T-helper 22 cell (primary cell): ENCODE results near the gene SLC6A13.

ENCODE experiments used
- DNase-seq: peaks from one replicate; pipeline ENCODE4 v3.0.0-alpha.2; 2020; ENCODE audit warnings: low read depth

Gene SLC6A13

GRCh38 chr12:214003-214741, 48.5 kb downstream of the SLC6A13 start, which contains the start of gene SLC6A12:
Gene SLC6A12 (minus strand): TSS chr12:214157. CDS start chr12:209986, 4,171 bp downstream.
- no peak for DNase-seq

GRCh38 chr12:213527-213932, 49.1 kb downstream of the SLC6A13 start:
- DNase-seq = no peak

DNA sequence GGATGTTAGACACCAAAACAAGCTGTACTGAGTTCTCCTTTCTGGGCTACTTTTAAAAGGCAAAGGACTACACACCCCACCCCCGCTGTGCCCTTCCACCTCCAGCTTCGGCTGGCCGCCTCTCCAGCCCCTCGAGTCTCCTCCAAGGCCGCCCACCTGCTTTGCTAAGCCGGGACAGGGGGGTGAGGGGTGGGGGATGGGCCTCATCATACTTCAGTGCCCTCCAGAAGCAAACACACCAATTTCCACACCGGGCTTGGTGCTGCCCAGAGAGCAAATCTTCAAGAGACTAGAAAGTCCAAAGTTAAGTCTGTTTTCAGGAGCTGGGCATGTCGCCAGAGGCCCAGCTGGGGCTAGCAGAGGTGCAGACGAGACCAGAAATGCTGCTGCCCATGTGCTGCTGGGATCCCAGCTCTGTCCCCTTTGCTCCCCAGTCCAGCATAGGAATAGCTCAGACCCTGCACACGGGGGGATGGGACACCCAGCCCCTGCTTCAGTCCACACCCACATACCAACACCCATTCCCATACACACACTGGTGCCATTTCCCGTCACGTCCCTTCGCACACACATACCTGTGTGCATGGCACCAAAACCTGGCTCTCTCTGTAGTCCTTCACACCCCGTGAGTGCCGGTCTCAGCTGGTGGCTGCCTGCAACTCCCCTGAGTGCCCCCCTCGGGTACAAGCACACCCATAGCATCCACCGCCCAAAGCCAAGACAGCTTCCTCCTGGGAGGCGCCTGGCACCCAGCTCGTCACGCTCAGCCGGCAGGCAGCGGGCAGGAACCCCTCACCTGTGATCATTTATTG, 49.7 kb downstream of the SLC6A13 start:
- DNase-seq = no peak

GRCh38 chr12:212415-212714, 50.3 kb downstream of the SLC6A13 start:
- no peak for DNase-seq

DNA sequence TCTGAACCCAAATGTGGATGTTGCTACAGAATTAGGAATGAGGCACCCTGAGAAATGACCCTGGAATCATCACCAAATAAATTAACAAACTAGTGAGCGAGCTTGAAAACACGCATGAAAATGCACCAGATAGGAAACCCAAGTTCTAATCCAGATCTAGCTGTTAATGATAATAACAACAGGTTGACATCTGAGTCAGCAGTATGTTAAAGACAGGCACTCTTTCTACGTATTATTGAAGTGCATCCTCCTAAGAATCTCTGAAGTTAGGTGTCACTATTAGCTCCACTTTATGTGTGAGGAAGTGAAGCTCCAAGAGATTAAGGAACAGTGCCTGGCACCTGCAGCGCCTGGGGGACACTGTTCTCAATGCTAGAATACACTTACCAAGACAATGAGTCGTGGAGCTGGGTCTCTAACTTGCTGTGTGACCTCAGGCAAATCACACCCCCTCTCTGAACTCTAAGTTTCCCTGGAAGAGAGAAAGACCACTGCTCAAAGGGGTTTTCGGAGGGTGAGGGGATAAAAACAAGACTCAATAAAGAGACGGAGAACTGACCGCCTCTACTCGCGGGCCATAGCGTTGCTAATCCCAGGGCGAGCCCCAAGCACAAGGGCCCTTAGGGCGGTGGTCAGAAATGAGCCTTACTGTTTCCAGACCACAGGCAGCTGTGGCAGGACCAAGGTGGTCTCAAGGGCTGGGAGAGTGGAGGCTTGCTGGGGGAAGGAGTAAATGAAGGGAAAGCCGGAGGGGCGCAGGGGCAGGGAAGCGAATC, 50.8 kb downstream of the SLC6A13 start:
- no peak for DNase-seq

DNA sequence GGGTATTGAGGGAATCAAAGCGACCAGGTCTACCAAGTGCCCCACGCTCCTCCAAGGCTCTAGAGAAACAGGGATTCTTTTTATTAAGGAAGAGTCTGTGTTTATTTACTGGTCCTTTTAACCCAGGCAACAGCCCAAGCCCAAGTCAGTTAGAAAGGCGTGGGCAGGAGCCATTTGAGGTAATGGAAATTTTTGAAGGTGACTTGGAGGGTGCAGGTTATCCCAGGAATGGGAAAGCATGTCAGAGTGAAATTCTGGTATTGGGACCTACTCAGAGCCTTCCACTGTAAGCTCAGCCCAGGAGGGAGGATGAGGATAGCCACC, 51.5 kb downstream of the SLC6A13 start:
- no peak for DNase-seq

DNA sequence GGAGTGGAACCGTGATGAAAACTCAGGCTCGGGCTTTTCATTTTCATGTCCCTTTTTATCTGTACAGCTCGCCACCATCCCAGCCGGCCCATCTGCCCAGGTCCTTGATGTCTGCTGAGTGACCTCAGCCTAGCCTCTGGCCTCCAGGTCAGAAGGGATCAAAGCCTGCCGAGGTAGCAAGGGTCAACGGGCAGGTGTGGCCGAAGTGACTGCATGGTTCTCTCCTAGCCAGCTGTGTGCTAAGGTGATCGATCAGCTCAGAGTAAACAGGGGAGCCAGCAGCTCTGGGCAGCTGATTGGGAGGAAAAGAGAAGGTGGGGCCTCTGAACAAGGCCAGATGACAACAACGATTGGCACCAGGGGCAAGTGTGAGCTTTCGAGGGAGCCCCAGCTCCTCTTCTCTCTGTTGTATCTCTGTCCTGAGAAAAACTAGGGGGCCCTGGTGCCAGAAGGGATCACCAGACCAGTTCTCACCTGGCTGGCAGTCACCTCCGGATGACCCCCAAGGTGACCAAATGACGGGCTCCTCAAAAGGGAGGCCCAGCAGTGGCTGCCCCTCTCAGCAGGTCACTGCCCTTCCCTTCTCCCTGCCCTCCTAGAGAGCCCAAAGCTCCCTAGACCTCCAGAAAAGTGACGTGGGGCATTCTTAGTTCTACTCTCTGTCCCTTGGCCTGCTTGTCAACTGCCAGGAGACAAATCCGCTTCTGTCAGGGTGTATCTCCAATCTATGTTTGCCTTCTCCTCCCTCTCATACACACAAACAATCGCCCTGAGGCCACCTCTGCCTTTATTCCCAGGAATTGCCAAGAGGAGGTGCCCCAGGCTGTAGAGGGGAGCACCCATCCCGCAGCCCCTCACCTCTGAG, 52.1 kb downstream of the SLC6A13 start:
- no peak for DNase-seq

DNA sequence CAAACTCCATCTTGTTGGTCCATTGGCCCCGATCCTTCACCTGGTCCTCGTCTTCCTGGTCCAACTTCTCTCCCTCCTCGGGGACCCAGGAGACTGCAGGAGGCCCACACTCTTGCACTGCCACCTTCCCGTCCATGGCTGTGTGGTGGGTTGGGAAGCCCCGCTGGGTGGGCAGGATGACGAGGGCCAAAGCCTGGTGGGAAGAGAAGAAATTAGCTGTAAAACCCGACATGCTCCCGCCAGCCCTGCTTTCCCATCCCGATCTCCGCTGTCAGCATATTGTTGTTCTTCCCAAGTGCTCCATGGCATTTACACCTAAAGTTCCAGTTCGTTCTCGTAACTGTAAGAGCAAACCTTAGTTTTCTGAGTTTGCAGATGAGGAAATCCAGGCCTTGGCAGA, 52.8 kb downstream of the SLC6A13 start:
- no peak for DNase-seq

- no peak for DNase-seq
Observed at GRCh38 chr12:209246-209645, 53.4 kb downstream of the SLC6A13 start.

DNA sequence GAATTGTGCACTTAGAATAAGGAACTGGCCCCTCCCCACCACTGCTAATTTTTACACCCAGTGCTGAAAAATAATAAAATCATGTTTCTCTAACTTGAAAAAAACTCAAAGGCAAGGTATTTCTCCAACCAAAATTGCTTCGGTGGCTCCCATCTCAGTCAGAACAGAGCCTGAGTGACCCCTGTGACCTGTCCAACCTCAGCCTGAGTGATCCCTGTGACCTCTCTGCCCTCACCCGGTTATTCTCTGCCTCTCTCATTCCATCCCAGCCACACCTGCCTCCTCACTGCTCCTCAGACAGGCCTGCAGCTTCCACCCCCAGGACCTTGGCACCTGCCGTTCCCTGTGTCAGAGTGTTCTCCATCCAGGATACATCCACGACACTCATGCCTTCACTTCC, 53.8 kb downstream of the SLC6A13 start:
- DNase-seq = no peak

DNA sequence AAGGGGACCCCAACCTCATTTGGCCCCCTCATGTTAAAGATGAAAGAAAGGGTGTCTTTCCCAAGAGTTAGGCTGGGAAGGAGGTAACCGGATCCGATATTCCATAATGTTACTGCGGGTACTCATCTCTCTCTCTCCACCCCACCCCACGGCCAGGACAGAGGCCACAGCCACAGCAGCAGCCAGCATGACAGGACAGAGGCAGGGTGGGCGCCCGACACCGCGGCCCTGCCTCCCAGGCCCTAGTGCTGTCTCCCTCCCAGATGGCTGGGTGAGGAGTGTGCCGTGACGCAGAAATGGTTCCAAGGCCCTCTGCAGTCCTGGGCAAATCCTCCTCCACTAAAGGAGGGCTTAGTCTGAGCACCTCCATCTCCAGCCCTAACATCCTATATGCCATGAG, 54.8 kb downstream of the SLC6A13 start:
- DNase-seq = no peak

- no peak for DNase-seq
Observed at GRCh38 chr12:206746-207440, 55.7 kb downstream of the SLC6A13 start.

DNA sequence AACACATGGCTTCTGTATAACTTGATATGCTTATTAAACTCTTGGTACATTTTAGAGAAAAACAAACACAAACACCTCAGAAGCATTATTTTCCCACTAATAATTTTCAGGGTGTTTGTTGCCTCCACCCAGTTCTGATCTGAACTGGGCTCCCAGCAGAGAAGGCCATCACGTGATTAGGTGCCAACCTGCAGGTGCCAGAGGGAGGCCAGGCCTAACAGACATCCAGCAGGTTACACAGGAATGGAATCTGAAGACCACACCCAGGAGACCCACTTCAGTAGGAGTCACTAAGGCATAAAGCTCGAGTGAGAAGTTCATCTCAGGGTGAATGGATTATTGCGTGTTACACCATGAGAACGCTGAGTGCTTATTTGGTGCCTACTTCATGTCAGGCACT, 57.6 kb downstream of the SLC6A13 start:
- DNase-seq = no peak

GRCh38 chr12:204261-204678, 58.4 kb downstream of the SLC6A13 start:
- no peak for DNase-seq

- no peak for DNase-seq
Observed at GRCh38 chr12:203462-204260, 59.0 kb downstream of the SLC6A13 start.

DNA sequence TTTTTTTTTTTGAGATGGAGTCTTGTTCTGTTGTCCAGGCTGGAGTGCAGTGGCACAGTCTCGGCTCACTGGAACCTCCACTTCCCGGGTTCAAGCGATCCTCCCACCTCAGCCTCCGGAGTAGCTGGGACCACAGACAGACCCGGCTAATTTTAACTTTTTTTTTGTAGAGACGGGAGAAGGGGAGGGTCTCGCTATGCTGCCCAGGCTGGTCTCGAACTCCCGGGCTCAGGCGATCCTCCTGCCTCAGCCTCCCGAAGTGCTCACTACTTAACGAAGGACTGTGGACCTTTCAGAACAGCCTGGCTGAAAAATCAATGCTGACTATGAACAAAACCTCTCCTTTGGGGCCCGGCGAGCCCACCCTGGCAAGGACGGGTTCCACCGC, 59.6 kb downstream of the SLC6A13 start:
- DNase-seq = no peak

DNA sequence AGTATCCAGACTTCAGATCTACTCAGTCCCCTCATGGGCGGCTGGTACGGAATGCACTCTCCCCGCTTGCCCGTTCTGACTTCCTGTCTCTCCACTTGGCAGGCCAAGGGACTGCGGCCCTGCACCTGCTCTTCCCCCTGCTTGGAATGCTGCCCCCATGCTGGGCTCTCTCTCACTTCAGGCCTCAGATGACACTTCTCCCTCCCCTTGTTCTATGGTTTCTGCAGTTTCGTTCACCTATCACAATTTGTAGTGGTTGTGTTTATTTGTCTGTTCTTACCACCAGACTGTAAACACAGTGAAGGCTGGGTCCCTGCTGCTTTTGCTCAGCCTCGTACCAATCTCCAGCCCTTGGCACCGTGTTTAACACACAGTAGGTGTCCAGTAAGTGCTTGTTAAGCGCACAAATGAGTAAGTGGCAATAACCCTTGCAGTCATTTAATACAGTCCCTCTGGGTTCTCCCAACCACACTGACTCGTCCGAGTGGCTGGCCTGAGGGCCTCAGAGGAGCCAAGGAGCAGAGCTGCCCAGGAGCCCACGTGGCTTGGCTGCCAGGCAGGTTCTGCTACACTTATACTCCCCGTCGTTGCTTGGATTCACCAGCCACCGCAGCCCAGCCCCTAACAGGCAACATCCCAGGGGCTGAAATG, 60.4 kb downstream of the SLC6A13 start:
- no peak for DNase-seq

- no peak for DNase-seq
Observed at GRCh38 chr12:201361-201760, 61.3 kb downstream of the SLC6A13 start.

DNA sequence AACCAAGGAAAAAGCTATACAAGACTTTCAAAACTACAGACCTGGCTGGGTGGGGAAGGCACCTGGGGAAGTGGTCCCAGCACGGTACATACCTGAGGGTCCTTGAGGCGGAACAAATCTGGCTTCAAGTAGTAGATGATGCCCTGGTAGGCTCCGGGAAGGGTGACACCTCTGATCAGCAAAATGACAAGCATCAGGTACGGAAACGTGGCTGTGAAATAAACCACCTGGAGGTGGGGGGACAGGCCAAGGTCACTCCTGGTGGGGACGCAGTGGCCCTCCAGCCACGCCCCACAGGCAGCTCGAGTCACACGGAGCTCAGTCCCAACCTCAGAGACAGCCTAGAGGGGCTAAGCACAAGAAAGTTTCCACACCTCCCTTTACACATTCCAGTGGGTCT, 63.9 kb downstream of the SLC6A13 start:
- DNase-seq = no peak
